Right lung (tissue), 5 donors: ENCODE results near the gene USP3. TPM values are rescaled to one million over a fixed set of nuclear protein-coding genes. Genes with fewer than 3 reads are reported as not detected.

Source experiments
- DNase-seq, 2 donors: peaks; one replicate each; pipeline ENCODE4 v3.0.0-alpha.2; 2013
- polyA plus RNA-seq, 5 donors: library from polyadenylated mRNA; unstranded; fragments of 120-200 nt; gene quantifications; one replicate each; pipeline versions ENCODE4 v1.2.1 to v1.2.3, GENCODE V29; 2013; ENCODE audit warnings: inconsistent platforms in 1 of 5, low replicate concordance in 1 of 5; ENCODE audit not compliant: insufficient read length in 5 of 5, insufficient read depth in 1 of 5

The USP3 gene
- polyA plus RNA-seq, 5 donors = 37.8 to 44.7 (median 42.4) TPM

- DNase-seq = no peak
Measured at GRCh38 chr15:63495343-63495742, 9.1 kb upstream of the USP3 start.

GRCh38 chr15:63495780-63496488 is 8.5 kb upstream of the USP3 start:
- DNase-seq = no peak

- DNase-seq = no peak
Measured at GRCh38 chr15:63497642-63498467, 6.5 kb upstream of the USP3 start.

- no peak for DNase-seq
Measured at GRCh38 chr15:63499175-63499549, 5.2 kb upstream of the USP3 start.

GRCh38 chr15:63499611-63500010 is 4.8 kb upstream of the USP3 start:
- no peak for DNase-seq

- peak in 1 of 2 donors; percentile 33 for DNase-seq
Measured at GRCh38 chr15:63500265-63501250, 3.8 kb upstream of the USP3 start.

- peak; percentile 87 for DNase-seq
Measured at GRCh38 chr15:63501256-63502089, 2.9 kb upstream of the USP3 start.

GRCh38 chr15:63502137-63502766 is 2.1 kb upstream of the USP3 start:
- no peak for DNase-seq

- peak; percentile 70 to 75 for DNase-seq
Measured at GRCh38 chr15:63502843-63503738, 1.3 kb upstream of the USP3 start.

- DNase-seq = peak in 1 of 2 donors; percentile 56
Measured at GRCh38 chr15:63503739-63504246, 600 bp upstream of the USP3 start.

- DNase-seq = peak in 1 of 2 donors; percentile 56
Measured at GRCh38 chr15:63504979-63505841, 817 bp downstream of the USP3 start.

- DNase-seq = no peak
Measured at GRCh38 chr15:63505842-63506222, 1.4 kb downstream of the USP3 start.

GRCh38 chr15:63506537-63507035 is 2.2 kb downstream of the USP3 start:
- no peak for DNase-seq

GRCh38 chr15:63507878-63508818 is 3.8 kb downstream of the USP3 start:
- no peak for DNase-seq

- no peak for DNase-seq
Measured at GRCh38 chr15:63509056-63509954, 4.9 kb downstream of the USP3 start.
